HG03432 (cell line): Measurements from ENCODE around the gene REXO1.

Source experiments
- ATAC-seq: cut with Tn5 transposase; IDR thresholded peaks from one replicate; pipeline ENCODE4 v1.9.1; 2021; ENCODE audit warnings: mild to moderate bottlenecking, moderate library complexity; ENCODE audit not compliant: unreplicated experiment

The REXO1 gene

DNA sequence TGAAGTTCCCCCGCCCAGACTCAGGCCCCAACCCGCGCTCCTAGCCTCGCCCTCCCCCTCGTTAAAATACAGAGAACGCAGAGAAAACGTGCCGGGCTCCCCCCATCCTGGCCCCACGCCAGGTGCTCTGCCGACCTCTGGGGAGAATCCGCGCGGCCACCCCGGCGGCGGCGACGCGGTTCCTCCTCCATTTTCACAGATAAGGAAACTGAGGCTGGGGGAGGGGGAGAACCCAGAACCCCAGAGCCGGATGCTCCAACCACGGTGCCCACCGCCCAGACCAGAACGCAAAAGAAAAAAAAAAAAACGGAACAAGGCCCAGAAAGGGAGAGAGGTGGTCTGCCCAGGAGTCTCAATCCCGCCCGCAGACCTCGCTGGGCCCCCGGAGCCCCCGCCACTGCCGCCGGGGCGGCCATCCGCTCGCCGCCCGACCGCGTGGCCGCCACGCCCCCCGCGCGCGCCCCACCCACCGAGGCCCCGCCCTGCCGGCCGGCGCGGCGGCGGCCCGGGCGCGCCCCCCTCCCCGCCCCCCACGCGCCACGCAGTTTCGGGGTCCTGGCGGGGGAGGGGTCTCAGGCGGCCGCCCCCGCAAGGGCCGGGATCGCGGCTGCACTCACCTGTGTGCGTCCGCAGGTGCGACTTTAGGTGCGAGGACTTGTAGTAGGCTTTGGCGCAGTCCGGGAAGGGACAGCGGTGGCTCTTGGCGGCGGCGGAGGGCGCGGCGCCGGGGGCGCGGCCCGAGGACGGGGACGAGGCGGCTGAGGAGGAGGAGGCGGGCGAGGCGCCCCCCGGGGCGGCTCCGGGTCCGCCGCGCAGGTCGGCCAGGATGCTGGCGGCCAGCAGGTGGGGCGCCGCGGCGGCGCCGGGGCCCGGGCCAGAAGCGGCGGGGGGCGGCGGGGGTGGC is 14.4 kb upstream of the REXO1 start:
- peak; percentile 23 for ATAC-seq

DNA sequence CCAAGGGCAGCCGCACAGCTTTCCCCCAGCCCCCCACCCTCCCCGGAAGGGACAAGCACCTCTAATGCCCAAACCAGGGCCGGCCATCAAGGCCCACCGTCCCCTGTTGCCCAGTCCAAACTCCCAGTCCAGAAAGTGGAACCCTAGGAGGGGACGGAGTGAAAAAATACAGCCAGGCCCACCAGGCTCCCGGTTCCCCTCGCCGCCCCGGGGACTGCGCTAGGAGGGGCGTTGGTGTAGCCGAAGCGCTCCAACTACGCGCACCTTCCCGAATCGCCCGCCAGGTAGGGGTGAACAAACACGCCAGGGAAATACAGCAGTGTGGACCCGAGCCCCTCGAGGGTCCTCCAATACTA is 13.8 kb upstream of the REXO1 start:
- ATAC-seq: no peak

DNA sequence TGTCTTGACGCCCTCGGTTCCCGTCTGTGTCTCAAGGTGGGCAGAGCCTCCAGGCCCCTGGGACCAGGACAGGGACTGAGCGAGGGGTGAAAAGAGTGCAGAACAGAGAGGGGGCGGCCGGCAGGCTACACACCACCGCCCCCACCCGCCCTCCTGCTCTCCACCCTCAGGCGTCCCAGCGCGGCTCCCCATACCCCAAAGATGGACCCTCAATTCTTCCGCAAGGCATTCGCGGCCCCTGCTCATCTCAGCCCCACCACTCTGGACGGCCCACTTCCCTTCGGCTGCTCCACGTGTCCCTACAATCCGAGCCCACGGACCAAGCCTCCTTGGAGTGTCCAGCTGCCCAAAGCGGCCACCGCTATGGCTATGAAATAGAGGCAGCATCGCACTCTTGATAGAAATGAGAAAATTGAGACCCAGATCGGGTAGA is 13.3 kb upstream of the REXO1 start:
- no peak for ATAC-seq

DNA sequence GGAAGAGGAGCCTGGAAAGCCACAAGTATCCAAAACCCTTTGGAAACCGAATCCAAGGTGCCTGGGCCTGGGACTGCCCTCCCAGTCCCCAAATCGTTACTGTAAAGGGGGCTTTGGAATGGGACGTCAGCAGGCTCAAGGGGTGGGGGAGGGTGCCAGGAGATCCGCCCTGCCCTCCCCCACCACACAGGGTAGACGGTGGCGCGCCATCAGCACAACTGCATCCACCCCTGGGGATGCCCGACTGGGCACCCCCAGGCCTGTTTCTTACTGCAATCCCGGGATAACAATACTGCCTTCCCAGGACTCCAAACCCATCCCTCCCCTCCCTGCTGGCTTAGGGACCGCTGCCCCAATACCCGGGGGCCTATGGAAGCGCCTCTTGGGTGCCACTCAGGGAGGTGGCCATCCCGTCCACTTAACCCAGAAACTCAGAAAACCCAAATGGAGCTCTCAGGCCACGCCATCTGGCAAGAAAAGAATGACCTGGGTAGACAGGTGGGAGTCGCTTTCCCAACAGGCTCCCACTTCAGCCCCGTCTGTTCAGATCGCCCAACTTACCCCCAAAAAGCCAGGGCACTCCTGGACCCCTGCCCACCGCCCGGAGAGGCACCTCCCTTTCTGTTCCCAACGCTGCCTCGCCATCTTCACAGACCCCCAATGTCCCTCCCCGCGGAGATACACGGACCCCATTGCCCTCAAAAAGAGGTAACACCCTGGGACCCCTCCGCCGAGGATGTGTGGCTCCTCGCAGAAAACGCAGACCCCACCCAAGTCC is 12.7 kb upstream of the REXO1 start:
- ATAC-seq: no peak

DNA sequence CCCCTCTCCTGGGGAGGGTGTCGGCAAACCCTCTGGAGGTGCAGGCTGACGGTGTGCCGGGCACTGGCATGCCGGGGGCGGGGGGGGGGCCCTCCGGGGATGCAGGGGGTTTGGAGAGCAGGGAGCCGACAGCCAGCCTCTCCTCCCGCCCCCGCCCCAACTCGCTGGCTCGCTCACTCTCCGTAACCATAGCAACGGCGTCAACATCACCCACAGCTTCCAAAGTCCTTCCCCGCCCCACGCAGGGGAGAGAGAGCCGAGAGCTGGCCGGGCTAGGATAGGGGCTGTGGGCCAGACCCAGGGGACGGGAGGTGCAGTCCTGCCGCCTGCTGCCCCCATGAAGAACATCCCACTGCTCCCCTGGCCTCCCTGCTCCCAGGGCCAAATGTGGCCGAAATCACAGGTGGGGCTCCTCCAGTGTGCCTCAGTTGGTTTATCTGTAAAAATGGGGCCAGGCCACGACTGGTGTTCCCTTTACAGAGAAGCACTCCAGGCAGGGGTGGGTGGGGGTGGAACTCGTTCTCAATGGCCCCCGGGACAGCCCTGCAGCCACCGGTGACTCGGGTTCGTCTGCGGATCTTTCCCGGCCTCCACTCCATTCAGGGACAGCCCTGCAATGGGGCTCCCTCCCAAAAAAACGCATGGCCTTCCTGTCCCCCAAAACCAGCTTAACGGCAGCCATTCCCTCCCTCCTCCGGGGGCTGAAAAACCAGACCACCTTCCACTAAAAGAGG is 11.9 kb upstream of the REXO1 start:
- no peak for ATAC-seq

DNA sequence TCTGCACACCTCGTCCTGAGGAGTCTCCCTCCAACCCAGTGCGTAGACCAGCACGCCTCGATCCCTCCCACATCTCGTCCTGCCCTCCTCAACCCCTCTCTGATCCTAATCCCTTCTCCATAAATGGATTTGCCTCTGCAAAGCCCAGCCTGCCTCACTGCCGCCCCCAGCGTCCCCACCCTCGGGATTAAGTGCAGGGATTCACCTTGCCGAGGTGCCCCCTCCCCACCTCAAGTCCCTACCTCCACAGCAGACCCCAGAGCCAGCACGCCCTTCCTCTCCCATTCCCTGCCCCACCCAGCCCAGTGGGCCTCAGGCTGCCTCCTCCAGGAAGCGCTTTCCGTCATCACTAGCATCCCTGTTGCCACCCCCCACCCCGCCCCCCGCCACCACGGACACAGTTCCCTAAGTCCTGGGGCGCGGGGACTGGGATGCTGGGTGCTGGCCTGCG is 11.1 kb upstream of the REXO1 start:
- no peak for ATAC-seq

DNA sequence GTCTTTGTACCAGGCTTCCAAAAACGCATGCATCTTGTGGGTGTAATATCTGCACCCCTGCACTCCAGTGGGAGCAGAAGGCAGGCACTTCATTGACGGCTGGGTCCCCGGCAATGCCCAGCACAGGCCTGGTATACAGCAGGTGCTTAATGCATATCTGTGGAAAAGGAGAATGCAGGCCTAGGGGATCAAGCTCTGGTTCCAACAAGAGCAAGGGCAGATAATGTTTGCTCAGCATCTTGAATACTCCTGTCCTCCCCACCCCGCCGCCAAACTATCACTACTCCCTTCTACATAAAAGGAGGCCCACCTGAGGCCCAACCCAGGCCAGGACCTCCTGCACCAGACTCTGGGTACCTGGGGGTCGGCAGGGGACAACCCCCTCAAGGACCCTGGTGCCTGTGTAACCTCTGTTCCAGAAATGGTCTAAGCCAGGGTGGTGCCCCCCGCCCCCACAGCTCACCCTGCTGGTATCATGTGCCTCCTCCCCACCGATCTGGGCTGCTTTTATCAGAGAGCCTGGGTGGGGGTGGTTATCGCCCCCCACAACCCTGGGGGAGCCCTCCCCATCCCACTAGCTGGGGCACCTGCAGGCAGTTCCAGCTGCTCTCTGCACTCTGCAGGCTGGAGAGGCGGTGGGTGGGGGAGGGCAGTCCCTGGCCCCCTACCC is 10.3 kb upstream of the REXO1 start:
- no peak for ATAC-seq

DNA sequence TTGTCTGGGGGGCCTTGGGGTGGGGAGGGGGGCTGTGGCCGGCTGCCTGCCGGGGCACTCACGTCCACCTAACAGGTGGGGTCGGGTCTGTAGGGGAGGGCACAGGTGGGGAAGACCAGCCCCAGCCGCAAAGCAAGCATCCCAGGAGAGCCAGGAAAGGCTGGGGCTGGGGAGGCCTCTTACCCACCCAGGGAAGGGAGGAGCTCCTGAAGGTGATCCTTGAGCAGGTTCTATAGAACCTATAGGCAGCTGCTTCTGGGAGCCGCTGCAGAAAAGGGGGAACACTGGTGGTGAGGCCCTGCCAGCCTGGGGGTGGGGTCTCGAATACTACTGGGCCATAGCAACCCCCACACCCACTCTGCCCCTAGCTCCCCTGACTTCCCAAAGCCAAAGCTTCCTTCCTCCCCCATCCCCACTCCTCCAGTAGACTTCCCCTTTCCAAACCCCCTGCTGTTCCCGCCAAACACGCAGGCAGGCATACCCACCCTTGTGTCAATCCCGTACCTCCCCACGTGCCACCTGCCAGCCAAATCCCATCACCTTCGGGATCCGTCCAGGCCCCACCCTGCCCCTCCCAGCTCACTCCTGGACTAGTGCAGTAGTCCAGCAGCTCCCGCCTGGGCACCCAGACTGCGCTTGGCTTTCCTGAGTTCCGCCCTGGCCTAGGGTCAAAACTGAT is 9.5 kb upstream of the REXO1 start:
- no peak for ATAC-seq

DNA sequence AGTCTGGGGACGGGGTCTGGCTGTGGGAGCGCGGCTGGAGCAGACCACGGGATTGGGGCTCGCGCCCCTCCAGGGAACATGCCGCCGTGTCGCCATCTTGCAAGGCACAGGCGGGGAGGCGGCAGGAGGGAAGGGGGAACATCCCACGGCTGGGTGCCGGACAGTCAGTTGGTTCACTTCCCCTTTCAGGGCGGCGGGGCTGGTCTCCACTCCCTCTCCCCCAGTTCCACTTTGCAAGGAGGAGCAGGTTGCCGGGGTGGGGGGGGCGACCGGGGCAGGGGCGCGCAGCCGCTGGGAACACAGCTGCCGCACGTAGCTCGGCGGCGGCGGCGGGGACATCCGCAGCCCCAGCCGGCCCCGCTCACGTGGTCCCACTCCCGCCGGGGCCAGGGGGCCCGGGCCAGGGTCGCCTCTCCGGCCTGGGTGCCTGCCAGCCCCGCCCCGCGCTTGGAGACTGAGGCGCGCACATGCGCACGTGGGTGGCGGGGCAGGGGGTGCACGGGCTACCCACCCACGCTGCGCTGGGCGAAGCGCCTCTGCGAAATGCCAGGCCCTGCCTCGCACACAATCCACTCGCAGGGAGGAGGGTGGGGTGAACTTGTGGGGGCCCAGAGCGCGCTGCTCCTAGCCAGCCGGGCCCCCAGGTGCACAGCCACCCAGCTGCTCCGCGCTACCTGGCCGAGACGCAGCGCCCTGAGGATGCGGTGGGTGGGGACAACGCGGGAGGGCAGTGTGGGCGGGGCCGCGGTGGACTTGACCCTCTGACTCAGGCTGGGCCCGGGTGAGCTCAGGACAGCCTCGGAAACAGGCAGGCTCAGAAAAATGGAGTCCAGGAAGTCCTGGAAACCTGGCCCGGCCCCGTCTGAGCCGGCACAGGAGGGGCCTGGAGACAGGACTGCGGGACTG is 8.7 kb upstream of the REXO1 start:
- no peak for ATAC-seq

DNA sequence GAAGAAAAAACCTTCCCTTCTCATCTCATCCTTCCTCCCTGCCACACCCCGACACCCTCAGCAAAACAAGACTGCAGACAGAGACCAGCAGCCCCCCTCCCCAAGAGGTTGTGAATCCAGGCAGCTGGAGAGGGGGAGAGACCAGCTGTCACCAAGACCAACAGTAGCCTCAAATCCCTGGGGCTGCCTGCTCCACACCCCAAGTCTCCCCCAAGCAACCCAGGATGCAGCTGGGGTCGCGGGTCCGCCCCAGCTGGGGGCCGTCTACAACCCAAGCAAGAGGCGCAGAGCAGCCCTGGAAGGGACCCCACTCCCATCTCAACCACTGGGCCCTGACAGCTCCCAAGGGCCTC is 8.0 kb upstream of the REXO1 start:
- ATAC-seq: no peak

DNA sequence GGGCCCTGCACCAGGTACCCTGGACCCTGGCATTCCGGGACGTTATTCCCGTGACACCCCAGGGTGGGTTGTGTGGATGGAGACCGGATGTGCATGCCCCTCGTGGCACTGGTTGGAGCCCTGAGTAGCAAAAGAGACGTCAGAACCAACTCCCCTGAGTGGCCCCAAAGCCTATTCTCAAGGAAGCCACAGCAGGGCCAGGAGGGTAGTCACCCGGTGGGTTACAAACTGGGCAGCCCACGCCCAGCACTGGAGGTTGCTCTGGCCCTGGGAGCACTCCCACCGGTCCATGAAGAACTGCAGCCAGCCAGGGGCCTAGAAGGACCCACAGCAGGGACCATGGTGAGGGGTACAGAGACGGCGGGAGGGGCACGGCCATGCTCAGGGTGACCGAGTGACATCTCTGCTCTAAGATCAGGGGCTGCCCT is 7.6 kb upstream of the REXO1 start:
- no peak for ATAC-seq

DNA sequence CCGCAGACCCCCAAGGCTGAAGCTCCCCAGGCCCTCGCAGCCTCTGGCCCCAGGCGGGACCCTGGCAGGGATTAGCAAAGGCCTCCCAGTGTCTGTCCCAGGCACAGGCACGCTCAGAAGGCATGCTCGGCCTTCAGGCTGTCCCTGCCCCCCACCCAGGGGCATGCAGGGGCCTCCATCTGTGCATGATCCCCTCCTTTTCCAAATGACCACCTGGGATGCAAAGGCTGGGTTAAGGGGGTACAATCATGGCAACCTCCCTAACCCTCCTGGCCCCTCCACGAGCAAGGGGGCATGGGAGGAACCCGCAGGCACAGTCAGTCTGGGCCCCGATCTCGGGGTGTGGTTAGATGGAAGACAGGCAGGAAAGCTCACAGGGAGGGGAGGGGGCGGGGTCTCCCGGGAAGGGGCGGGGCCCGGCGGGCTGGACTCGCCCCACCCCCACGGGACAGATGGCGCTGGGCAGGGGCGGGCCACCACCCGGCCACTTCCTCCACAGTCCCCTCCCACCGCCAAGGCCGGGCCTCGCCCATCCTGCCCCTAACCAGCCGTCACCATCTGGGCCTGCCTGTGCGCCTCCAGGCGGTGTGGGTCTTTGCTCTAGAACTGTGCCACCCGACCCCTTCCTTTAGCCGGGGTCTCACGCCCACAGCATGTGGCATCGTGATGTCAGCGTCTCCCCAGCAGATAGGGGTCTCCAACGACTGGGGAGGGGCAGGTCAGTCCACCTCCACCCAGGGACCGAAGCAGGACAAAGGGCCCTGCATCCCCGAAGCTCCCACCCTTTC is 7.0 kb upstream of the REXO1 start:
- peak; percentile 58 for ATAC-seq

DNA sequence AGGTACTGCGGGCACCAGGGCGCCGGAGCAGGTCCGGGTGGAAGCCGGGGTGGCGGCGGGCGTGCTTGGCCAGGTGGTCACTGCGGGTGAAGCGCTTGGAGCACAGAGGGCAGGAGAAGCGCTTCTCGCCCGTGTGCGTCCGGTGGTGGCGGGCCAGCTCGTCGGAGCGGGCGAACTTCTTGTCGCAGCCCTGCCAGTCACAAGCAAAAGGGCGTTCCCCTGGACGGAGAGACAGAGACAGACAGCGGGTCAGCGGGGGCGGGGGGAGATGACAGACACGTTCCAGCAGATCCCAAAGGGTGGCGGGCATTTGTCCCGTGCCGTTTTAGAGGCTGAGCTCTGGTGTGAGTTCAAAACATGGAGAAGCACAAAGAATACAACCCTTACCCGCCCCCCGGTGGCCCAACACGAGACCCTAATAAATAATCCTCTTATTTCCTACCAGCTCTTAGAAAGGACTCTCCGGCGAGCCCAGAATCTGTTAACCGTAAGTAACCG is 6.3 kb upstream of the REXO1 start:
- no peak for ATAC-seq

DNA sequence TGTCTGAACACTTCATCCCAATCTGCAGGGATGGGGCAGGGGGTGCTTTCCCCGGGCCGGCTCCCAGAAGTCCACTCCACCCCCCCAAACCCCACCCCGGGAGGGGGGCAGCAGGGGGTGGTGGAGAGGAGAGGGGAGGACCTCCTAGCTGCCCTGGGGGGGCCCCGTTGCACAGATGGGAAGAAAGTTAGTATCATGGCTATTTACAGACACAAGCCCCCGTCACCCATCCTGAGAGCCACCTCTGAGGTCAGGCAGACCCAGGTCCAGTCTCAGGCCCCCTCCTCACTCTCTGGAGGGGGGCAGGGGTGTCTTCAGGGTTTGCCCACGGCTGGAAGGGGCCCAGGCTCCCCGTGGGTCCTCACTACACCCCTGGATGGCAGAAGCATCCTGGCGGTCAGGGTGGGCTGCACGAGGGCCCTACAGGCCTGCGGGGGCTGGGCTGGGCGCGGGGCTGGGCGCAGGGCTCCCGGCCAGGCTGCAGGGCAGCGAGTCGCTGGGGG is 5.8 kb upstream of the REXO1 start:
- ATAC-seq: no peak

DNA sequence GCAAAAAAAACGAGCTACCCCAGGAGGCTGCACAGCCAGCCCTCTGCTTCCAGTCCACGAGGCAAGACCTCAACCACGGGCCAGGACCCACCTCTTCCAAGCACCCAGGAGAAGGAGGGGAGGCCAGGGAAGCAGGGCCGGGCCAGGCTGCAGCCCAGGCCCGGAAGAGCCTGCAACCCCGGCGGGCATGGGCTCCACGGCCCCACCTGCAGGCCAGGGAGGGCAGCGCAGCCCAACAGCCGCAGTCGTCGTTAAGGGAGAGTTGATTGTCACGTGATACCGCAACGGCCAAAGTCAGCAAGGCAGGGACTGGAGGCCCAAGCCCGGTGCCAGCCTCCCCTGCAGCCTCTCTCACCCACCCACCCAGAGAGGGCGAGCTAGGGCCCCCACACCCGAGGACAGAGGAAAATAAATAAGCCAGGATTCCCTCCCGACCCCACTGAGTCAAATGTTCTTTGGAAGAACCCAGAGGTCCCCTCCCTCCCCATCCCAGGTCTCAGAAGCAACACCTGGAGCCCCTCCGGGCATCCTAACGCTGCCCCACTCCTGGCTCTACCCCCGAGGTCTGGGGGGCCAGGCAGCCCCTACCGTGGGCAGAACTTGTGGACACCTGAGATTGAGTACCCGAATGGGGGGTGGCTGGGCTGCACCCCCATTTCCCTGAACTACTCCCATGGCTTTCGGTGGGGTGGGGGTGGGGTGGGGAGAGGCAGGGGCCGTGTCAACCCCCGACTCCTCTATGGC is 5.2 kb upstream of the REXO1 start:
- ATAC-seq: no peak

DNA sequence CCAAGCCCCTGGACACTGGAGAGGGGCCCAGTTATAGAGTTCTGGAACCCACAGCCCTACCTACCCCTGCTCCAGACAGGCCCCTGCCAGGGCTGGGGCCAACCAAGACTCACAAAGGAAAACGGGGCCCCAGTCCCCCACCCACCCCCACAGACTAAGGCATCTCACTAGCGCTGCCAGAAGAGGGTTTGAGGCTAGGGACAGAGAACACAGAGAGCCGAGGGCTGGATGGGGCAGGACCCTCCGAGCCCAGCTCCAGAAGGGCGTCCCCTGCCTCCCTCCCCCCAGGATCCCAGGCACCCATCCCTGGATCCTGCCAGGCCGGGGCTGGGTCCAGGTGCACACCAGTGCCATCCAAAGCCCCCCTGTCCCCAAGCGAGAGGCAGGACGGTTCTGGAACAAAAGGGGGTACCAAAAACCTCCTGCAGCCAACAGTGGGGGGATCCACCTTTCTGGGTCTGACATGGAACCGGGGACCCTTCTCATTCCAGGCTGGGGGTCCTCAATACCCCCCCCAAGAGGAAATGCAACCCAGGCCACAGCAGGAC is 4.4 kb upstream of the REXO1 start:
- no peak for ATAC-seq
